ENCODE measurements around the gene ZDHHC19. TPM values are rescaled to one million over a fixed set of nuclear protein-coding genes. Genes with fewer than 3 reads are reported as not detected.
A peak's percentile ranks its signal among the peaks of the same experiment; 100 is the strongest.
"Not testable (repeated sequence)": the region's sequence is repeated elsewhere in the genome, so short reads cannot be mapped to it uniquely, and the experiment has no call there.

Gene ZDHHC19
- total RNA-seq, 1 donor from 2014 or later, result 0.31 TPM

- TF ChIP-seq CTCF (IDR thresholded peaks at IDR 0.05), result no peak
- DNase-seq (peak; percentile 43), ATAC-seq (ENCODE audit: low read depth) (peak; percentile 48)
- Mint-ChIP-seq H3K4me3 (peak overlapping the region; percentile 85), H3K27ac (no peak overlapping the region), H3K4me1 (peaks cover 50% of the 10 kb centered on the region), H3K36me3 (ENCODE audit: low read depth) (no peaks in the 10 kb centered on the region), H3K9me3 (peaks cover 2% of the 10 kb centered on the region), H3K27me3 (no peaks in the 10 kb centered on the region)
- ChIA-PET CTCF (interaction anchor here (2.9 kb wide), 1 partner anchor 134 kb away, joined by 12 read pairs; no protein-coding TSS in a partner anchor), POLR2A (interaction anchor here (1.0 kb wide), 1 partner anchor 12 kb away, joined by 3 read pairs; no protein-coding TSS in a partner anchor)
- intact Hi-C loops (cut with micrococcal nuclease), result no loop called here
These were observed 3.9 kb downstream of the ZDHHC19 start for GRCh38 chr3:196207159-196207832.

GRCh38 chr3:196205442-196206205 is 5.6 kb downstream of the ZDHHC19 start:
- H3K27me3 Mint-ChIP-seq; H3K4me3 Mint-ChIP-seq; ATAC-seq (ENCODE audit: low read depth); H3K36me3 Mint-ChIP-seq (ENCODE audit: low read depth); intact Hi-C loops (cut with micrococcal nuclease); DNase-seq; H3K9me3 Mint-ChIP-seq: not testable (repeated sequence)
- CTCF ChIA-PET, result interaction anchor here (0.6 to 2.9 kb wide), 2 partner anchors 46 to 133 kb away, joined by 3 to 12 read pairs; no protein-coding TSS in a partner anchor
- POLR2A ChIA-PET, result interaction anchor here (0.7 to 1.2 kb wide), 3 partner anchors 13 to 296 kb away, joined by 3 to 7 read pairs (median 3); no protein-coding TSS in a partner anchor
- Mint-ChIP-seq H3K4me1 (peaks cover 52% of the 10 kb centered on the region), H3K27ac (peak overlapping the region; percentile 18)

GRCh38 chr3:196203846-196204245 is 7.4 kb downstream of the ZDHHC19 start:
- H3K9me3 Mint-ChIP-seq, result peaks cover 2% of the 10 kb centered on the region
- H3K4me3 Mint-ChIP-seq, result peak overlapping the region; percentile 39
- peaks cover 52% of the 10 kb centered on the region for H3K4me1 Mint-ChIP-seq
- DNase-seq, result no peak
- ATAC-seq (ENCODE audit: low read depth), result no peak
- ChIA-PET CTCF (no interaction called here), POLR2A (interaction anchor here (0.5 to 0.6 kb wide), 2 partner anchors 117 to 518 kb away, joined by 3 to 13 read pairs; no protein-coding TSS in a partner anchor)
- peak overlapping the region; percentile 68 for H3K27ac Mint-ChIP-seq
- intact Hi-C loops (cut with micrococcal nuclease), result no loop called here
- no peaks in the 10 kb centered on the region for H3K36me3 Mint-ChIP-seq (ENCODE audit: low read depth)
- H3K27me3 Mint-ChIP-seq, result no peaks in the 10 kb centered on the region
- TF ChIP-seq CTCF (IDR thresholded peaks at IDR 0.05), result no peak

GRCh38 chr3:196202516-196202970 is 8.7 kb downstream of the ZDHHC19 start:
- peaks cover 43% of the 10 kb centered on the region for H3K4me1 Mint-ChIP-seq
- intact Hi-C loops (cut with micrococcal nuclease), result no loop called here
- H3K27ac Mint-ChIP-seq, result no peak overlapping the region
- no peak for TF ChIP-seq CTCF (IDR thresholded peaks at IDR 0.05)
- ChIA-PET CTCF (interaction anchor here (1.0 kb wide), 1 partner anchor 130 kb away, joined by 3 read pairs; no protein-coding TSS in a partner anchor), POLR2A (interaction anchor here (0.6 to 1.0 kb wide), 2 partner anchors 22 to 127 kb away, joined by 3 read pairs; no protein-coding TSS in a partner anchor)
- no peak for DNase-seq
- peak overlapping the region; percentile 24 for H3K4me3 Mint-ChIP-seq
- no peaks in the 10 kb centered on the region for H3K36me3 Mint-ChIP-seq (ENCODE audit: low read depth)
- ATAC-seq (ENCODE audit: low read depth), result no peak
- no peaks in the 10 kb centered on the region for H3K27me3 Mint-ChIP-seq
- peaks cover 2% of the 10 kb centered on the region for H3K9me3 Mint-ChIP-seq

GRCh38 chr3:196198771-196199753 is 12.1 kb downstream of the ZDHHC19 start:
- no peaks in the 10 kb centered on the region for H3K36me3 Mint-ChIP-seq (ENCODE audit: low read depth)
- intact Hi-C loops (cut with micrococcal nuclease), result loop anchor here (10.0 kb wide), 1 partner anchor 294 kb away; the partner anchor contains the start of gene TNK2

More at GRCh38 chr3:196198771-196199753, 12.1 kb downstream of the ZDHHC19 start:
- Mint-ChIP-seq H3K4me3 (no peak overlapping the region), H3K4me1 (peaks cover 32% of the 10 kb centered on the region), H3K27me3 (no peaks in the 10 kb centered on the region), H3K27ac (no peak overlapping the region), H3K9me3 (no peaks in the 10 kb centered on the region)
- no peak for ATAC-seq (ENCODE audit: low read depth)
- DNase-seq, result no peak
- no peak for TF ChIP-seq CTCF (IDR thresholded peaks at IDR 0.05)
- POLR2A ChIA-PET, result interaction anchor here (0.5 kb wide), 1 partner anchor 192 kb away, joined by 5 read pairs; no protein-coding TSS in a partner anchor
- CTCF ChIA-PET, result interaction anchor here (4.9 kb wide), 1 partner anchor 127 kb away, joined by 172 read pairs; no protein-coding TSS in a partner anchor

All from activated B cell treated with CpG ODN at 0.5 μM for 24 hours (primary cell).